ENCODE data around the gene SRPRA. TPM values are rescaled to one million over a fixed set of nuclear protein-coding genes. Genes with fewer than 3 reads are reported as not detected.

Gene SRPRA
- total RNA-seq, 5 donors from 2014 or later (not counting 1 experiment from before 2014, with no cell fraction given): 134 to 176 (median 142) TPM

GRCh38 chr11:126232683-126233082 is 36.0 kb downstream of the SRPRA start:
- Histone ChIP-seq H3K27ac (ENCODE audit: low read length) (no peak overlapping the region), H3K4me1 (ENCODE audit: control insufficient read depth in 1 of 2, extremely low read depth in 1 of 2, insufficient read depth in 2 of 2, low read length in 2 of 2) (no peaks in the 10 kb centered on the region), H3K36me3 (ENCODE audit: control insufficient read depth in 2 of 2, extremely low read depth in 1 of 2, insufficient read depth in 1 of 2, low read length in 1 of 2) (peaks cover 0 to 5% of the 10 kb centered on the region in 2 donors), H3K9me3 (no peaks in the 10 kb centered on the region), H3K4me3 (ENCODE audit: control insufficient read depth in 1 of 2, extremely low read depth in 1 of 2, low read length in 1 of 2) (no peak overlapping the region), H3K27me3 (replicated peaks in 1 of 2; ENCODE audit: control insufficient read depth in 2 of 2, extremely low read depth in 1 of 2, insufficient read depth in 2 of 2, low read length in 1 of 2) (no peaks in the 10 kb centered on the region)
- H3K9me3 Mint-ChIP-seq: no peaks in the 10 kb centered on the region
- ATAC-seq (replicated peaks in 1 of 4) (no peak), DNase-seq (no peak)
- ChIA-PET POLR2A (no interaction called here), CTCF (no interaction called here)
- H3K36me3 Mint-ChIP-seq: peaks cover 25% of the 10 kb centered on the region
- WGBS (ENCODE audit: insufficient coverage): no CpG with 5 or more reads among the region's 3 CpGs
- no peaks in the 10 kb centered on the region for H3K27me3 Mint-ChIP-seq
- no peak overlapping the region for H3K27ac Mint-ChIP-seq
- no peak overlapping the region for H3K4me3 Mint-ChIP-seq
- no peaks in the 10 kb centered on the region for H3K4me1 Mint-ChIP-seq

GRCh38 chr11:126231725-126232459 is 36.8 kb downstream of the SRPRA start:
- Histone ChIP-seq H3K4me3 (ENCODE audit: control insufficient read depth in 1 of 2, extremely low read depth in 1 of 2, low read length in 1 of 2) (no peak overlapping the region), H3K27me3 (replicated peaks in 1 of 2; ENCODE audit: control insufficient read depth in 2 of 2, extremely low read depth in 1 of 2, insufficient read depth in 2 of 2, low read length in 1 of 2) (no peaks in the 10 kb centered on the region), H3K9me3 (no peaks in the 10 kb centered on the region), H3K36me3 (ENCODE audit: control insufficient read depth in 2 of 2, extremely low read depth in 1 of 2, insufficient read depth in 1 of 2, low read length in 1 of 2) (peaks cover 0 to 5% of the 10 kb centered on the region in 2 donors), H3K4me1 (ENCODE audit: control insufficient read depth in 1 of 2, extremely low read depth in 1 of 2, insufficient read depth in 2 of 2, low read length in 2 of 2) (no peaks in the 10 kb centered on the region), H3K27ac (ENCODE audit: low read length) (no peak overlapping the region)
- H3K36me3 Mint-ChIP-seq: peaks cover 24% of the 10 kb centered on the region
- no peak overlapping the region for H3K4me3 Mint-ChIP-seq
- DNase-seq (no peak), ATAC-seq (replicated peaks in 1 of 4) (no peak)
- H3K4me1 Mint-ChIP-seq: no peaks in the 10 kb centered on the region
- no peaks in the 10 kb centered on the region for H3K27me3 Mint-ChIP-seq
- H3K9me3 Mint-ChIP-seq: no peaks in the 10 kb centered on the region
- ChIA-PET CTCF (no interaction called here), POLR2A (interaction anchor here in 1 of 2 donors (0.6 kb wide), 1 partner anchor 26 kb away, joined by 3 read pairs; no protein-coding TSS in a partner anchor)
- 80% methylated on average over 4 of the region's 6 CpGs for WGBS (ENCODE audit: insufficient coverage)
- no peak overlapping the region for H3K27ac Mint-ChIP-seq

- 67% methylated on average over 1 of the region's 3 CpGs for WGBS (ENCODE audit: insufficient coverage)
- no peak overlapping the region for H3K27ac ChIP-seq (ENCODE audit: low read length)
- ATAC-seq (replicated peaks in 1 of 4) (no peak), DNase-seq (no peak)
- no peaks in the 10 kb centered on the region for H3K4me1 ChIP-seq (ENCODE audit: control insufficient read depth in 1 of 2, extremely low read depth in 1 of 2, insufficient read depth in 2 of 2, low read length in 2 of 2)
- H3K36me3 Mint-ChIP-seq: peaks cover 13% of the 10 kb centered on the region
- no peaks in the 10 kb centered on the region for H3K9me3 ChIP-seq
- ChIA-PET POLR2A (interaction anchor here (0.5 to 0.6 kb wide), 2 partner anchors 224 to 1650 kb away, joined by 4 read pairs; no protein-coding TSS in a partner anchor), CTCF (no interaction called here)
- H3K4me3 Mint-ChIP-seq: no peak overlapping the region
- H3K4me1 Mint-ChIP-seq: no peaks in the 10 kb centered on the region
- H3K27me3 ChIP-seq (replicated peaks in 1 of 2; ENCODE audit: control insufficient read depth in 2 of 2, extremely low read depth in 1 of 2, insufficient read depth in 2 of 2, low read length in 1 of 2): no peaks in the 10 kb centered on the region
- no peaks in the 10 kb centered on the region for H3K9me3 Mint-ChIP-seq
- no peak overlapping the region for H3K27ac Mint-ChIP-seq
- H3K36me3 ChIP-seq (ENCODE audit: control insufficient read depth in 2 of 2, extremely low read depth in 1 of 2, insufficient read depth in 1 of 2, low read length in 1 of 2): peaks cover 0 to 5% of the 10 kb centered on the region in 2 donors
- H3K27me3 Mint-ChIP-seq: no peaks in the 10 kb centered on the region
- no peak overlapping the region for H3K4me3 ChIP-seq (ENCODE audit: control insufficient read depth in 1 of 2, extremely low read depth in 1 of 2, low read length in 1 of 2)
Measured at GRCh38 chr11:126229858-126230540, 38.7 kb downstream of the SRPRA start.

- no peak overlapping the region for H3K4me3 ChIP-seq (ENCODE audit: control insufficient read depth in 1 of 2, extremely low read depth in 1 of 2, low read length in 1 of 2)
- Mint-ChIP-seq H3K27me3 (no peaks in the 10 kb centered on the region), H3K4me1 (peaks cover 0 to 5% (median 0%) of the 10 kb centered on the region in 3 donors), H3K27ac (no peak overlapping the region), H3K36me3 (peaks cover 12% of the 10 kb centered on the region), H3K4me3 (no peak overlapping the region), H3K9me3 (no peaks in the 10 kb centered on the region)
- 94% methylated on average over 7 of the region's 15 CpGs for WGBS (ENCODE audit: insufficient coverage)
- DNase-seq (no peak), ATAC-seq (replicated peaks in 1 of 4) (no peak)
- CTCF ChIA-PET: interaction anchor here in 1 of 2 donors (0.7 kb wide), 1 partner anchor 241 kb away, joined by 5 read pairs; no protein-coding TSS in a partner anchor
- H3K27me3 ChIP-seq (replicated peaks in 1 of 2; ENCODE audit: control insufficient read depth in 2 of 2, extremely low read depth in 1 of 2, insufficient read depth in 2 of 2, low read length in 1 of 2): no peaks in the 10 kb centered on the region
- no peak overlapping the region for H3K27ac ChIP-seq (ENCODE audit: low read length)
- H3K36me3 ChIP-seq (ENCODE audit: control insufficient read depth in 2 of 2, extremely low read depth in 1 of 2, insufficient read depth in 1 of 2, low read length in 1 of 2): peaks cover 0 to 5% of the 10 kb centered on the region in 2 donors
- H3K9me3 ChIP-seq: no peaks in the 10 kb centered on the region
- H3K4me1 ChIP-seq (ENCODE audit: control insufficient read depth in 1 of 2, extremely low read depth in 1 of 2, insufficient read depth in 2 of 2, low read length in 2 of 2): no peaks in the 10 kb centered on the region
- POLR2A ChIA-PET: interaction anchor here in 1 of 2 donors (0.6 kb wide), 1 partner anchor 583 kb away, joined by 3 read pairs; no protein-coding TSS in a partner anchor
Measured at GRCh38 chr11:126226334-126227084, 42.2 kb downstream of the SRPRA start.

- WGBS (ENCODE audit: insufficient coverage): no CpG with 5 or more reads among the region's 2 CpGs
- Mint-ChIP-seq H3K9me3 (no peaks in the 10 kb centered on the region), H3K27me3 (no peaks in the 10 kb centered on the region), H3K4me1 (peaks cover 0 to 7% (median under 1%) of the 10 kb centered on the region in 3 donors), H3K4me3 (no peak overlapping the region), H3K36me3 (peaks cover 6% of the 10 kb centered on the region), H3K27ac (no peak overlapping the region)
- Histone ChIP-seq H3K27me3 (replicated peaks in 1 of 2; ENCODE audit: control insufficient read depth in 2 of 2, extremely low read depth in 1 of 2, insufficient read depth in 2 of 2, low read length in 1 of 2) (no peaks in the 10 kb centered on the region), H3K4me3 (ENCODE audit: control insufficient read depth in 1 of 2, extremely low read depth in 1 of 2, low read length in 1 of 2) (no peak overlapping the region), H3K9me3 (no peaks in the 10 kb centered on the region), H3K4me1 (ENCODE audit: control insufficient read depth in 1 of 2, extremely low read depth in 1 of 2, insufficient read depth in 2 of 2, low read length in 2 of 2) (no peaks in the 10 kb centered on the region), H3K36me3 (ENCODE audit: control insufficient read depth in 2 of 2, extremely low read depth in 1 of 2, insufficient read depth in 1 of 2, low read length in 1 of 2) (peaks cover 0 to 5% of the 10 kb centered on the region in 2 donors), H3K27ac (ENCODE audit: low read length) (no peak overlapping the region)
- no peak for DNase-seq
- POLR2A ChIA-PET: no interaction called here
- CTCF ChIA-PET: interaction anchor here in 1 of 2 donors (0.6 kb wide), 1 partner anchor 216 kb away, joined by 3 read pairs; no protein-coding TSS in a partner anchor
- ATAC-seq (replicated peaks in 1 of 4): no peak
Measured at GRCh38 chr11:126225295-126225665, 43.4 kb downstream of the SRPRA start.

GRCh38 chr11:126224647-126225294 is 43.9 kb downstream of the SRPRA start:
- Mint-ChIP-seq H3K4me1 (peaks cover 0 to 10% (median 2%) of the 10 kb centered on the region in 3 donors), H3K4me3 (no peak overlapping the region), H3K27ac (no peak overlapping the region), H3K36me3 (peaks cover 6% of the 10 kb centered on the region), H3K9me3 (no peaks in the 10 kb centered on the region), H3K27me3 (no peaks in the 10 kb centered on the region)
- WGBS (ENCODE audit: insufficient coverage): 83% methylated on average over 2 of the region's 6 CpGs
- no peaks in the 10 kb centered on the region for H3K4me1 ChIP-seq (ENCODE audit: control insufficient read depth in 1 of 2, extremely low read depth in 1 of 2, insufficient read depth in 2 of 2, low read length in 2 of 2)
- H3K9me3 ChIP-seq: no peaks in the 10 kb centered on the region
- DNase-seq (no peak), ATAC-seq (replicated peaks in 1 of 4) (no peak)
- POLR2A ChIA-PET: no interaction called here
- no peak overlapping the region for H3K27ac ChIP-seq (ENCODE audit: low read length)
- H3K36me3 ChIP-seq (ENCODE audit: control insufficient read depth in 2 of 2, extremely low read depth in 1 of 2, insufficient read depth in 1 of 2, low read length in 1 of 2): peaks cover 0 to 2% of the 10 kb centered on the region in 2 donors
- H3K4me3 ChIP-seq (ENCODE audit: control insufficient read depth in 1 of 2, extremely low read depth in 1 of 2, low read length in 1 of 2): no peak overlapping the region
- CTCF ChIA-PET: no interaction called here
- H3K27me3 ChIP-seq (replicated peaks in 1 of 2; ENCODE audit: control insufficient read depth in 2 of 2, extremely low read depth in 1 of 2, insufficient read depth in 2 of 2, low read length in 1 of 2): no peaks in the 10 kb centered on the region

Measured in T-cell (primary cell).